ENCODE measurements around the gene OPCML.

Gene OPCML

GRCh38 chr11:133541720-133542095, 9.4 kb upstream of the OPCML start:
- DNase-seq (ENCODE audit: insufficient read length, low spot score), result no peak
- no peak for FAIRE-seq

GRCh38 chr11:133541021-133541719, 8.9 kb upstream of the OPCML start:
- DNase-seq (ENCODE audit: insufficient read length, low spot score), result no peak
- FAIRE-seq, result no peak

- DNase-seq (ENCODE audit: insufficient read length, low spot score) (no peak), FAIRE-seq (no peak)
Observed at GRCh38 chr11:133536198-133536597, 3.9 kb upstream of the OPCML start.

- no peak for DNase-seq (ENCODE audit: insufficient read length, low spot score)
- no peak for FAIRE-seq
Observed at GRCh38 chr11:133533205-133533604, 904 bp upstream of the OPCML start.

- DNase-seq (ENCODE audit: insufficient read length, low spot score) (no peak), FAIRE-seq (no peak)
Observed at GRCh38 chr11:133531458-133531857, 843 bp downstream of the OPCML start.

GRCh38 chr11:133530501-133530835, 1.8 kb downstream of the OPCML start:
- FAIRE-seq (no peak), DNase-seq (ENCODE audit: insufficient read length, low spot score) (no peak)

- FAIRE-seq (no peak), DNase-seq (ENCODE audit: insufficient read length, low spot score) (no peak)
Observed at GRCh38 chr11:133529807-133530500, 2.3 kb downstream of the OPCML start.

GRCh38 chr11:133526790-133527189, 5.5 kb downstream of the OPCML start:
- no peak for FAIRE-seq
- no peak for DNase-seq (ENCODE audit: insufficient read length, low spot score)

- DNase-seq (ENCODE audit: insufficient read length, low spot score) (no peak), FAIRE-seq (no peak)
Observed at GRCh38 chr11:133525976-133526375, 6.3 kb downstream of the OPCML start.

GRCh38 chr11:133524488-133524887, 7.8 kb downstream of the OPCML start:
- FAIRE-seq (no peak), DNase-seq (ENCODE audit: insufficient read length, low spot score) (no peak)

- no peak for FAIRE-seq
Observed at GRCh38 chr11:133522344-133522743, 10.0 kb downstream of the OPCML start.

GRCh38 chr11:133521502-133521901, 10.8 kb downstream of the OPCML start:
- no peak for DNase-seq (ENCODE audit: insufficient read length, low spot score)
- FAIRE-seq, result no peak

More at GRCh38 chr11:133522344-133522743, 10.0 kb downstream of the OPCML start:
- DNase-seq (ENCODE audit: insufficient read length, low spot score), result no peak

- no peak for DNase-seq (ENCODE audit: insufficient read length, low spot score)
- no peak for FAIRE-seq
Observed at GRCh38 chr11:133520707-133521106, 11.6 kb downstream of the OPCML start.

- no peak for DNase-seq (ENCODE audit: insufficient read length, low spot score)
- no peak for FAIRE-seq
Observed at GRCh38 chr11:133519560-133519959, 12.7 kb downstream of the OPCML start.

GRCh38 chr11:133518702-133519264, 13.5 kb downstream of the OPCML start:
- DNase-seq (ENCODE audit: insufficient read length, low spot score), result no peak
- no peak for FAIRE-seq

- no peak for DNase-seq (ENCODE audit: insufficient read length, low spot score)
- no peak for FAIRE-seq
Observed at GRCh38 chr11:133516845-133517244, 15.5 kb downstream of the OPCML start.

GRCh38 chr11:133515107-133515506, 17.2 kb downstream of the OPCML start:
- FAIRE-seq (no peak), DNase-seq (ENCODE audit: insufficient read length, low spot score) (no peak)

GRCh38 chr11:133509924-133510697, 22.2 kb downstream of the OPCML start:
- DNase-seq (ENCODE audit: insufficient read length, low spot score), result no peak

GRCh38 chr11:133508468-133508867, 23.8 kb downstream of the OPCML start:
- FAIRE-seq (no peak), DNase-seq (ENCODE audit: insufficient read length, low spot score) (no peak)

More at GRCh38 chr11:133509924-133510697, 22.2 kb downstream of the OPCML start:
- FAIRE-seq, result no peak

GRCh38 chr11:133507185-133507584, 25.1 kb downstream of the OPCML start:
- no peak for FAIRE-seq
- DNase-seq (ENCODE audit: insufficient read length, low spot score), result no peak

GRCh38 chr11:133506551-133507094, 25.7 kb downstream of the OPCML start:
- no peak for FAIRE-seq
- DNase-seq (ENCODE audit: insufficient read length, low spot score), result no peak

Data from GM19239 (cell line).